ENCODE measurements around the gene KCNH2. TPM values are rescaled to one million over a fixed set of nuclear protein-coding genes. Genes with fewer than 3 reads are reported as not detected.

KCNH2 gene
- total RNA-seq, 1 donor from 2014 or later: 2.4 TPM

DNA sequence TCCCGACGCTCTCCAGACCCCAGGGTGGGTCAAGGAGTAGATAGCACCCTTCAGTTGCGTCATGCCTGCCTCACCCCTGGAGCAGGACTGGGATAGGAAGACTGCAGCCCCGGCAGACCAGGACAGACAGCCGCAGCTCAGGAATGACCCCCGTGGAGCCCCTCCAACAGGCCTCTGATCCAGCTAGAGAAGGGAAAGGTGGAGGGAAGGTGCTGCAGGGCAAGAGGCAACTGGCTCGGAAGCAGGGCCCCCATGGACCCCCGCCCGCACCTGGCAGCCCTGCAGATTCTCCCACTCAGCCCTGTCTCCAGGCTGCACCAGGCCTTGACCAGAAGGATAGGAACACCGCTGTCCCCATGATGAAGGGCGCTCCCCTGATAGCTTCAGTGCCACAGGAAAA lies 7.7 kb downstream of the KCNH2 start:
- peaks cover 23% of the 10 kb centered on the region for H3K4me1 ChIP-seq
- H3K27ac ChIP-seq: no peak overlapping the region
- H3K27me3 ChIP-seq (ENCODE audit: low read depth): peaks cover 34% of the 10 kb centered on the region
- DNase-seq (no peak), ATAC-seq (no peak)
- H3K9me3 ChIP-seq: no peaks in the 10 kb centered on the region
- H3K36me3 ChIP-seq: no peaks in the 10 kb centered on the region
- intact Hi-C loops (cut with DNase I): no loop called here
- TF ChIP-seq, protein P1, sequence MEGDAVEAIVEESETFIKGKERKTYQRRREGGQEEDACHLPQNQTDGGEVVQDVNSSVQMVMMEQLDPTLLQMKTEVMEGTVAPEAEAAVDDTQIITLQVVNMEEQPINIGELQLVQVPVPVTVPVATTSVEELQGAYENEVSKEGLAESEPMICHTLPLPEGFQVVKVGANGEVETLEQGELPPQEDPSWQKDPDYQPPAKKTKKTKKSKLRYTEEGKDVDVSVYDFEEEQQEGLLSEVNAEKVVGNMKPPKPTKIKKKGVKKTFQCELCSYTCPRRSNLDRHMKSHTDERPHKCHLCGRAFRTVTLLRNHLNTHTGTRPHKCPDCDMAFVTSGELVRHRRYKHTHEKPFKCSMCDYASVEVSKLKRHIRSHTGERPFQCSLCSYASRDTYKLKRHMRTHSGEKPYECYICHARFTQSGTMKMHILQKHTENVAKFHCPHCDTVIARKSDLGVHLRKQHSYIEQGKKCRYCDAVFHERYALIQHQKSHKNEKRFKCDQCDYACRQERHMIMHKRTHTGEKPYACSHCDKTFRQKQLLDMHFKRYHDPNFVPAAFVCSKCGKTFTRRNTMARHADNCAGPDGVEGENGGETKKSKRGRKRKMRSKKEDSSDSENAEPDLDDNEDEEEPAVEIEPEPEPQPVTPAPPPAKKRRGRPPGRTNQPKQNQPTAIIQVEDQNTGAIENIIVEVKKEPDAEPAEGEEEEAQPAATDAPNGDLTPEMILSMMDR (IDR thresholded peaks at IDR 0.05): no peak
- H3K4me3 ChIP-seq: no peak overlapping the region

DNA sequence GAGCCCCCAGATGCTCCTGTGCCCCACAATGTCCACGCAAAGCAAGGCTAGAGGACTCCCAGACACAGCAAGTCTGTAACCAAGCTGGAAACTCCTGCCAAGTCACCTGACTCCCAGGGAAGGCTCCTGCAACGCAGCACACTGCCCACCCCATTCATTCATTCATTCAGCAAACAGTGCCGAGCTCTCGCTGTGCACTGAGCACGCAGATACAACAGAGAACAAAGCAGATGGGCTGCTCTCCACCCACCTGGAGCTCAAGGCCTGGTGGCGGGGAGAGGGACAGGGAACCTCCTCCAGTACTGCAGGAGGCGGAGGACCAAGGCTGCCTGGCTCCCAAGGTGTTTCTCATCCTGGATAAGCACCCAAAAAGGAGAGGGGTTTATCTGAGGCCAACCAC lies 8.6 kb downstream of the KCNH2 start:
- intact Hi-C loops (cut with DNase I): no loop called here
- H3K27me3 ChIP-seq (ENCODE audit: low read depth): peaks cover 27% of the 10 kb centered on the region
- no peaks in the 10 kb centered on the region for H3K36me3 ChIP-seq
- H3K27ac ChIP-seq: no peak overlapping the region
- no peak for ATAC-seq
- H3K4me1 ChIP-seq: peaks cover 23% of the 10 kb centered on the region
- no peaks in the 10 kb centered on the region for H3K9me3 ChIP-seq
- TF ChIP-seq, protein P1 (IDR thresholded peaks at IDR 0.05): no peak
- DNase-seq: no peak
- H3K4me3 ChIP-seq: no peak overlapping the region

- peaks cover 26% of the 10 kb centered on the region for H3K4me1 ChIP-seq
- no peak overlapping the region for H3K27ac ChIP-seq
- peaks cover 25% of the 10 kb centered on the region for H3K27me3 ChIP-seq (ENCODE audit: low read depth)
- H3K36me3 ChIP-seq: no peaks in the 10 kb centered on the region
- intact Hi-C loops (cut with DNase I): no loop called here
- TF ChIP-seq, protein P1 (IDR thresholded peaks at IDR 0.05): no peak
- DNase-seq: no peak
- no peaks in the 10 kb centered on the region for H3K9me3 ChIP-seq
- H3K4me3 ChIP-seq: no peak overlapping the region
- ATAC-seq: peak; percentile 30 to 43
These were observed 9.3 kb downstream of the KCNH2 start for GRCh38 chr7:150968734-150969372.

- no peak overlapping the region for H3K4me3 ChIP-seq
- ATAC-seq (no peak), DNase-seq (no peak)
- peaks cover 28% of the 10 kb centered on the region for H3K4me1 ChIP-seq
- no peak overlapping the region for H3K27ac ChIP-seq
- TF ChIP-seq, protein P1 (IDR thresholded peaks at IDR 0.05): no peak
- no peaks in the 10 kb centered on the region for H3K36me3 ChIP-seq
- intact Hi-C loops (cut with DNase I): no loop called here
- H3K9me3 ChIP-seq: no peaks in the 10 kb centered on the region
- H3K27me3 ChIP-seq (ENCODE audit: low read depth): peaks cover 27% of the 10 kb centered on the region
These were observed 9.9 kb downstream of the KCNH2 start for GRCh38 chr7:150968056-150968733.

- Histone ChIP-seq H3K27ac (no peak overlapping the region), H3K4me1 (peaks cover 34% of the 10 kb centered on the region), H3K27me3 (ENCODE audit: low read depth) (peaks cover 29% of the 10 kb centered on the region), H3K4me3 (no peak overlapping the region), H3K36me3 (no peaks in the 10 kb centered on the region), H3K9me3 (no peaks in the 10 kb centered on the region)
- DNase-seq (no peak), ATAC-seq (no peak)
- intact Hi-C loops (cut with DNase I): no loop called here
- TF ChIP-seq, protein P1 (IDR thresholded peaks at IDR 0.05): no peak
These were observed 10.8 kb downstream of the KCNH2 start for GRCh38 chr7:150967349-150967748.
